SU-DHL-6 (cell line): Measurements from ENCODE around the gene BAK1.
A peak's percentile ranks its signal among the peaks of the same experiment; 100 is the strongest.

ENCODE experiments used
- H2AFZ ChIP-seq: fragments of 200-600 bp; sonication (generic); 2 replicates; pipeline ENCODE4 v1.6.1; 2014; ENCODE audit warnings: low read depth, mild to moderate bottlenecking, moderate library complexity, mixed read lengths, antibody characterized with exemption, low read length; ENCODE audit not compliant: severe bottlenecking
- H3F3A ChIP-seq: fragments of 200-600 bp; shearing (Covaris generic); 2 replicates; pipeline ENCODE4 v1.6.0; 2016; ENCODE audit warnings: antibody characterized with exemption, mild to moderate bottlenecking; ENCODE audit not compliant: insufficient read depth
- H3K27ac ChIP-seq: fragments of 200-600 bp; sonication (generic); 2 replicates; pipeline ENCODE4 v1.5.1; 2016; ENCODE audit warnings: low read depth, mild to moderate bottlenecking, low read length, moderate library complexity, mixed read lengths
- H3K27me3 ChIP-seq: fragments of 200-600 bp; sonication (generic), shearing (Covaris generic); 2 replicates; pipeline ENCODE4 v1.6.0; 2014; ENCODE audit warnings: mild to moderate bottlenecking, low read length
- H3K36me3 ChIP-seq: fragments of 200-600 bp; sonication (generic); 2 replicates; pipeline ENCODE4 v1.6.1; 2014; ENCODE audit warnings: mild to moderate bottlenecking, low read length, mixed read lengths
- H3K4me2 ChIP-seq: fragments of 300-600, 200-600 bp; shearing (Covaris generic), sonication (generic); 2 replicates; pipeline ENCODE4 v1.6.0; 2014; ENCODE audit warnings: low read length, low read depth, mild to moderate bottlenecking; ENCODE audit not compliant: poor library complexity, severe bottlenecking
- H3K4me3 ChIP-seq: fragments of 200-600 bp; sonication (generic); 2 replicates; pipeline ENCODE4 v1.5.1; 2014; ENCODE audit warnings: antibody characterized with exemption, low read length, mild to moderate bottlenecking, mixed read lengths; ENCODE audit not compliant: insufficient read depth, poor library complexity, severe bottlenecking
- H3K79me2 ChIP-seq: fragments of 200-600 bp; sonication (generic); 2 replicates; pipeline ENCODE4 v1.6.1; 2014; ENCODE audit warnings: mild to moderate bottlenecking, low read length, moderate library complexity; ENCODE audit not compliant: insufficient read depth
- H3K9ac ChIP-seq: fragments of 200-600 bp; sonication (generic); 2 replicates; pipeline ENCODE4 v1.7.0; 2014; ENCODE audit warnings: mild to moderate bottlenecking, low read length
- H3K9me2 ChIP-seq: fragments of 200-600 bp; sonication (generic); replicated peaks from 2 replicates; pipeline ENCODE4 v1.6.1; 2014; ENCODE audit warnings: low read length; ENCODE audit not compliant: insufficient read depth
- H3K9me3 ChIP-seq: fragments of 200-600 bp; sonication (generic); 2 replicates; pipeline ENCODE4 v1.6.1; 2014; ENCODE audit warnings: low read length, mixed read lengths; ENCODE audit not compliant: insufficient read depth
- H4K20me1 ChIP-seq: fragments of 200-600 bp; sonication (generic); 2 replicates; pipeline ENCODE4 v1.6.1; 2014; ENCODE audit warnings: low read depth, mild to moderate bottlenecking, antibody characterized with exemption, low read length, moderate library complexity, mixed read lengths
- EZH2phosphoT487 ChIP-seq: fragments of 200-600 bp; sonication (generic), shearing (Covaris generic); conservative IDR thresholded peaks from 2 replicates; pipeline ENCODE4 v1.6.1; 2018; ENCODE audit warnings: mild to moderate bottlenecking, antibody characterized with exemption, low read length, moderate library complexity, mixed read lengths
- TF ChIP-seq, protein P1 (sequence below): fragments of 200-600 bp; sonication (generic); IDR thresholded peaks from one replicate; pipeline ENCODE4 v1.5.1; 2017; ENCODE audit warnings: antibody characterized with exemption, mild to moderate bottlenecking, low read length, moderate library complexity; ENCODE audit not compliant: insufficient read depth, poor library complexity, severe bottlenecking

BAK1 gene

GRCh38 chr6:33576668-33577067, 3.4 kb downstream of the BAK1 start:
- no peaks in the 10 kb centered on the region for H3K36me3 ChIP-seq
- no peaks in the 10 kb centered on the region for H4K20me1 ChIP-seq
- H3K27me3 ChIP-seq, result no peaks in the 10 kb centered on the region
- no peak overlapping the region for H3K4me3 ChIP-seq
- H3K4me2 ChIP-seq, result no peak overlapping the region
- H3K9ac ChIP-seq, result no peak overlapping the region
- TF ChIP-seq EZH2phosphoT487, result no peak
- TF ChIP-seq, protein P1, sequence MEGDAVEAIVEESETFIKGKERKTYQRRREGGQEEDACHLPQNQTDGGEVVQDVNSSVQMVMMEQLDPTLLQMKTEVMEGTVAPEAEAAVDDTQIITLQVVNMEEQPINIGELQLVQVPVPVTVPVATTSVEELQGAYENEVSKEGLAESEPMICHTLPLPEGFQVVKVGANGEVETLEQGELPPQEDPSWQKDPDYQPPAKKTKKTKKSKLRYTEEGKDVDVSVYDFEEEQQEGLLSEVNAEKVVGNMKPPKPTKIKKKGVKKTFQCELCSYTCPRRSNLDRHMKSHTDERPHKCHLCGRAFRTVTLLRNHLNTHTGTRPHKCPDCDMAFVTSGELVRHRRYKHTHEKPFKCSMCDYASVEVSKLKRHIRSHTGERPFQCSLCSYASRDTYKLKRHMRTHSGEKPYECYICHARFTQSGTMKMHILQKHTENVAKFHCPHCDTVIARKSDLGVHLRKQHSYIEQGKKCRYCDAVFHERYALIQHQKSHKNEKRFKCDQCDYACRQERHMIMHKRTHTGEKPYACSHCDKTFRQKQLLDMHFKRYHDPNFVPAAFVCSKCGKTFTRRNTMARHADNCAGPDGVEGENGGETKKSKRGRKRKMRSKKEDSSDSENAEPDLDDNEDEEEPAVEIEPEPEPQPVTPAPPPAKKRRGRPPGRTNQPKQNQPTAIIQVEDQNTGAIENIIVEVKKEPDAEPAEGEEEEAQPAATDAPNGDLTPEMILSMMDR, result no peak
- H3K9me2 ChIP-seq, result no peaks in the 10 kb centered on the region
- peaks cover 23% of the 10 kb centered on the region for H3K79me2 ChIP-seq
- no peaks in the 10 kb centered on the region for H3K9me3 ChIP-seq
- H3K27ac ChIP-seq, result no peak overlapping the region
- H2AFZ ChIP-seq, result no peak overlapping the region
- H3F3A ChIP-seq, result peaks cover 18% of the 10 kb centered on the region

DNA sequence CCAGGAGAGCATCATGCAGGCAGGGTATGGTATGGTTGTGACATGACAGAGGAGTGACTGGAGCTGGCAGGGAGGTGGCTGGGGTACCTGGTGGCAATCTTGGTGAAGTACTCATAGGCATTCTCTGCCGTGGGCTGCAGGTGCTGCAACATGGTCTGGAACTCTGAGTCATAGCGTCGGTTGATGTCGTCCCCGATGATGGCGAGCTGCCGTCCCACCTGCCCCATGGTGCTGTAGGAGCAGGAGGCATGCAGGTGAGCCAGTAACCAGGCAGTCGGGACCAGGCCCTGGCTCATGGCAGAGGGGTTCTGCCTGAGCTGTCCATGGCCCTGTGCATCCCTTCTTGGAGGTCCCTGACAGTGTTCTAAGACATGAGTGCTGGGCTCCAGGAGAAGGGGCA, 4.9 kb downstream of the BAK1 start:
- H3K27ac ChIP-seq, result no peak overlapping the region
- peaks cover 23% of the 10 kb centered on the region for H3K79me2 ChIP-seq
- H3K4me3 ChIP-seq, result no peak overlapping the region
- no peaks in the 10 kb centered on the region for H3K9me2 ChIP-seq
- H2AFZ ChIP-seq, result no peak overlapping the region
- no peak for TF ChIP-seq EZH2phosphoT487
- TF ChIP-seq, protein P1, result no peak
- H3K36me3 ChIP-seq, result no peaks in the 10 kb centered on the region
- H3K4me2 ChIP-seq, result no peak overlapping the region
- no peak overlapping the region for H3K9ac ChIP-seq
- H3K27me3 ChIP-seq, result no peaks in the 10 kb centered on the region
- H3F3A ChIP-seq, result peaks cover 32% of the 10 kb centered on the region
- no peaks in the 10 kb centered on the region for H3K9me3 ChIP-seq
- no peaks in the 10 kb centered on the region for H4K20me1 ChIP-seq

DNA sequence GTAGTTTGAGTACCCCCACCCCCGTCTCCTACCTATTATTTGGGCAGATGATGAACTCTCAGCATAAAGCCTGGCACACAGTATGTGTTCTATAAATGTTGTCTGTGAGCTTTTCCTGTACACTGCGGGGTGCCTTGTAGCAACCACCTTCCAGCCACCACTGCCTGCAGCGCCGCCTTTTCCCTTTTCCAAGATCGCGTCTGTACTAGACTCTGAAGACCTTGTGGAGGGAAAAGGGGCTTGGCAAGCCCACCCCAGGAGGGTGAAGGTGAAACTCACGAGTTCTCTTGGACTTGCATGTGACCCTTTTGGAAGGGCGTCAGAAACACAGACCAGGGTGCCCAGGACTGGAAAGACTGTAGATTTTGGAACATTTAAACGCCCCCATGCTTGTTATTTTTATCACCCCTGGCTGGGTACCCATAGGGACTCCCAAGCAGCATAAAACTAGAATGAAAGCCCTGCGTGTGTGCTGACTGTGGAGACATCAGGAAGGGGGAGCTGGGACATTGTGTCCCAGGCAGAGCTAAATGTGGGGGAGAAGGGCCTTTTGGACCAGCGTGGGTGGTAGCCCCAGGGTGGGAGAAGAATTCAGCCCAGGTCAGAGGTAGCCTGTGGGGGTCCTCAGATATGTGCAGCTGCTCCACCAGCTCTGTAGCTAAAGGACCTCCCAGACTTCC, 8.3 kb downstream of the BAK1 start:
- Histone ChIP-seq H3F3A (peaks cover 20% of the 10 kb centered on the region), H3K9me3 (no peaks in the 10 kb centered on the region), H3K36me3 (no peaks in the 10 kb centered on the region), H3K27ac (peak overlapping the region; percentile 96), H3K27me3 (no peaks in the 10 kb centered on the region), H3K4me3 (peak overlapping the region; percentile 62), H3K9ac (peak overlapping the region; percentile 71), H3K4me2 (peak overlapping the region; percentile 96), H4K20me1 (no peaks in the 10 kb centered on the region), H2AFZ (peak overlapping the region; percentile 69), H3K9me2 (no peaks in the 10 kb centered on the region), H3K79me2 (no peaks in the 10 kb centered on the region)
- TF ChIP-seq, protein P1, result no peak
- TF ChIP-seq EZH2phosphoT487, result no peak
